Measurements from ENCODE around the gene ZNF92. TPM values are rescaled to one million over a fixed set of nuclear protein-coding genes. Genes with fewer than 3 reads are reported as not detected.

ZNF92 gene
- 2.7 and 6.0 TPM in 2 replicates for total RNA-seq

GRCh38 chr7:65373608-65374351, at the start of gene ZNF92:
Gene ZNF92, plus strand, starts transcription at chr7:65373855. Its CDS starts 143 bp downstream, at chr7:65373998.

All from nasal cavity respiratory epithelium epithelial cell of viscerocranial mucosa (primary cell).